HG03575 (cell line): ENCODE measurements around the gene NKAIN2.
"Not testable (repeated sequence)": the region's sequence is repeated elsewhere in the genome, so short reads cannot be mapped to it uniquely, and the experiment has no call there.

Source experiments
- ATAC-seq: cut with Tn5 transposase; IDR thresholded peaks from one replicate; pipeline ENCODE4 v1.9.1; 2021; ENCODE audit not compliant: unreplicated experiment, insufficient number of reproducible peaks, low FRiP score; ENCODE audit errors: extremely low read depth

The NKAIN2 gene

GRCh38 chr6:124007266-124007665 is 203.6 kb downstream of the NKAIN2 start:
- ATAC-seq = no peak

- ATAC-seq = no peak
These were observed 204.6 kb downstream of the NKAIN2 start for GRCh38 chr6:124008000-124008987.

- no peak for ATAC-seq
These were observed 205.5 kb downstream of the NKAIN2 start for GRCh38 chr6:124008988-124009765.

- ATAC-seq = no peak
These were observed 206.9 kb downstream of the NKAIN2 start for GRCh38 chr6:124010574-124010973.

- ATAC-seq = no peak
These were observed 207.5 kb downstream of the NKAIN2 start for GRCh38 chr6:124011180-124011579.

GRCh38 chr6:124022051-124022450 is 218.4 kb downstream of the NKAIN2 start:
- not testable (repeated sequence) for ATAC-seq

- ATAC-seq = no peak
These were observed 219.0 kb downstream of the NKAIN2 start for GRCh38 chr6:124022641-124023040.

GRCh38 chr6:124026694-124027093 is 223.0 kb downstream of the NKAIN2 start:
- no peak for ATAC-seq

- ATAC-seq = no peak
These were observed 223.7 kb downstream of the NKAIN2 start for GRCh38 chr6:124027392-124027791.

GRCh38 chr6:124028117-124028516 is 224.5 kb downstream of the NKAIN2 start:
- ATAC-seq = no peak

- ATAC-seq = no peak
These were observed 225.9 kb downstream of the NKAIN2 start for GRCh38 chr6:124029567-124029966.

- no peak for ATAC-seq
These were observed 229.8 kb downstream of the NKAIN2 start for GRCh38 chr6:124033501-124033900.

- no peak for ATAC-seq
These were observed 232.7 kb downstream of the NKAIN2 start for GRCh38 chr6:124036384-124036783.

- peak; percentile 84 for ATAC-seq
These were observed 237.0 kb downstream of the NKAIN2 start for GRCh38 chr6:124040655-124041054.

GRCh38 chr6:124052120-124052519 is 248.5 kb downstream of the NKAIN2 start:
- no peak for ATAC-seq

GRCh38 chr6:124053315-124053714 is 249.7 kb downstream of the NKAIN2 start:
- ATAC-seq = no peak

GRCh38 chr6:124054034-124054433 is 250.4 kb downstream of the NKAIN2 start:
- no peak for ATAC-seq

- ATAC-seq = no peak
These were observed 251.7 kb downstream of the NKAIN2 start for GRCh38 chr6:124055395-124055794.

- no peak for ATAC-seq
These were observed 252.3 kb downstream of the NKAIN2 start for GRCh38 chr6:124055963-124056362.
